Prostate gland (tissue), 2 donors: ENCODE results near the gene PCDH9. TPM values are rescaled to one million over a fixed set of nuclear protein-coding genes. Genes with fewer than 3 reads are reported as not detected.

Experiments
- DNase-seq: peaks from one replicate; pipeline ENCODE4 v3.0.0-alpha.2; 2019; ENCODE audit warnings: low spot score
- H3K27ac ChIP-seq, 2 donors: fragments of 200-600 bp; sonication (generic); 2 replicates each; pipeline ENCODE4 v1.5.1; 2017 to 2019
- H3K27me3 ChIP-seq: fragments of 200-600 bp; sonication (generic); replicated peaks from 2 replicates; pipeline ENCODE4 v1.5.1; 2019; ENCODE audit not compliant: insufficient read depth
- H3K36me3 ChIP-seq, 2 donors: fragments of 200-600 bp; sonication (generic); 1 replicate in 1 of 2; 2 replicates in 1 of 2; pipeline versions ENCODE4 v1.5.1 to v1.8.1; 2017 to 2019
- H3K4me1 ChIP-seq: fragments of 200-600 bp; sonication (generic); replicated peaks from 2 replicates; pipeline ENCODE4 v1.5.1; 2019
- H3K4me3 ChIP-seq, 2 donors: fragments of 200-600 bp; sonication (generic); 2 replicates each; pipeline ENCODE4 v1.5.1; 2017 to 2019
- H3K9me3 ChIP-seq: fragments of 200-600 bp; sonication (generic); 2 replicates; pipeline ENCODE4 v1.5.1; 2017
- CTCF ChIP-seq, 4 experiments: fragments of 200-600 bp in 2 of 4; fragments of 450-650 bp in 2 of 4; sonication (generic) in 2 of 4; IDR thresholded peaks; 1 replicate in 3 of 4; 2 replicates in 1 of 4; pipeline ENCODE4 v1.5.1; 2016 to 2019; ENCODE audit warnings: antibody characterized with exemption in 4 of 4, mild to moderate bottlenecking in 2 of 4, moderate library complexity in 2 of 4
- POLR2A ChIP-seq: fragments of 450-650 bp; IDR thresholded peaks from one replicate; pipeline ENCODE4 v1.6.1; 2016; ENCODE audit warnings: antibody characterized with exemption, mild to moderate bottlenecking
- POLR2AphosphoS5 ChIP-seq: sonication (generic); formaldehyde crosslinking; IDR thresholded peaks from one replicate; pipeline ENCODE4 v1.6.1; 2017; ENCODE audit warnings: antibody characterized with exemption
- WGBS: methylation state at CpG from one replicate; pipeline ENCODE4 v1.1.5; 2018; 5-methylcytosine and 5-hydroxymethylcytosine counted together
- intact Hi-C: fragments of 100-400 bp; cut with DNase I; formaldehyde crosslinking; loops from one replicate; pipeline ENCODE4 v1.14.2; 2022
- total RNA-seq, 2 donors: library from RNA; depleted of rRNA; stranded (reverse); fragments of >200 nt; gene quantifications; one replicate each; pipeline ENCODE4 v1.1.0, GENCODE V29; 2016

PCDH9 gene
- total RNA-seq, 2 donors from 2014 or later = 1.8 to 5.5 TPM

- intact Hi-C loops = no loop called here
- Histone ChIP-seq H3K27ac (no peak overlapping the region), H3K4me1 (no peaks in the 10 kb centered on the region), H3K27me3 (no peaks in the 10 kb centered on the region), H3K9me3 (no peaks in the 10 kb centered on the region), H3K36me3 (no peaks in the 10 kb centered on the region), H3K4me3 (no peak overlapping the region)
- TF ChIP-seq POLR2AphosphoS5 = no peak
- DNase-seq = no peak
These were observed 19.9 kb downstream of the PCDH9 start for GRCh38 chr13:67210208-67210607.

- H3K4me1 ChIP-seq = no peaks in the 10 kb centered on the region
- intact Hi-C loops = no loop called here
- WGBS = 78% methylated on average over 1 of the region's 1 CpG
- TF ChIP-seq CTCF (IDR thresholded peaks at IDR 0.05) (no peak), POLR2A (no peak), POLR2AphosphoS5 (no peak)
- H3K9me3 ChIP-seq = no peaks in the 10 kb centered on the region
- DNase-seq = no peak
- H3K27me3 ChIP-seq = no peaks in the 10 kb centered on the region
- H3K27ac ChIP-seq = no peak overlapping the region
- no peak overlapping the region for H3K4me3 ChIP-seq
- no peaks in the 10 kb centered on the region for H3K36me3 ChIP-seq
These were observed 21.6 kb downstream of the PCDH9 start for GRCh38 chr13:67208552-67208951.

- Histone ChIP-seq H3K4me1 (no peaks in the 10 kb centered on the region), H3K27ac (no peak overlapping the region), H3K9me3 (no peaks in the 10 kb centered on the region), H3K4me3 (no peak overlapping the region), H3K27me3 (no peaks in the 10 kb centered on the region), H3K36me3 (no peaks in the 10 kb centered on the region)
- intact Hi-C loops = no loop called here
- DNase-seq = no peak
- 56% methylated on average over 1 of the region's 1 CpG for WGBS
- TF ChIP-seq POLR2AphosphoS5 (no peak), POLR2A (no peak)
These were observed 25.4 kb downstream of the PCDH9 start for GRCh38 chr13:67204764-67205163.

- Histone ChIP-seq H3K27me3 (no peaks in the 10 kb centered on the region), H3K4me3 (no peak overlapping the region), H3K36me3 (no peaks in the 10 kb centered on the region), H3K4me1 (no peaks in the 10 kb centered on the region), H3K9me3 (no peaks in the 10 kb centered on the region), H3K27ac (no peak overlapping the region)
- no peak for DNase-seq
- 70% methylated on average over 4 of the region's 4 CpGs for WGBS
- TF ChIP-seq POLR2A (no peak), CTCF (IDR thresholded peaks at IDR 0.05) (no peak), POLR2AphosphoS5 (no peak)
- intact Hi-C loops = no loop called here
These were observed 29.5 kb downstream of the PCDH9 start for GRCh38 chr13:67200605-67201004.

- DNase-seq = no peak
- TF ChIP-seq CTCF (IDR thresholded peaks at IDR 0.05) (no peak), POLR2A (no peak), POLR2AphosphoS5 (no peak)
- no peaks in the 10 kb centered on the region for H3K27me3 ChIP-seq
- intact Hi-C loops = no loop called here
- no peak overlapping the region for H3K27ac ChIP-seq
- H3K4me1 ChIP-seq = no peaks in the 10 kb centered on the region
- H3K4me3 ChIP-seq = no peak overlapping the region
- no peaks in the 10 kb centered on the region for H3K9me3 ChIP-seq
- no peaks in the 10 kb centered on the region for H3K36me3 ChIP-seq
These were observed 30.0 kb downstream of the PCDH9 start for GRCh38 chr13:67200183-67200582.

- Histone ChIP-seq H3K27ac (no peak overlapping the region), H3K36me3 (no peaks in the 10 kb centered on the region), H3K9me3 (no peaks in the 10 kb centered on the region), H3K4me1 (no peaks in the 10 kb centered on the region), H3K27me3 (no peaks in the 10 kb centered on the region), H3K4me3 (no peak overlapping the region)
- intact Hi-C loops = no loop called here
- DNase-seq = no peak
- 98% methylated on average over 1 of the region's 1 CpG for WGBS
- no peak for TF ChIP-seq CTCF (IDR thresholded peaks at IDR 0.05)
- TF ChIP-seq POLR2A = no peak
- TF ChIP-seq POLR2AphosphoS5 = no peak
These were observed 32.4 kb downstream of the PCDH9 start for GRCh38 chr13:67197704-67198103.
